GM23248 (cell line): ENCODE measurements around the gene ZNF227. TPM values are rescaled to one million over a fixed set of nuclear protein-coding genes. Genes with fewer than 3 reads are reported as not detected.
A peak's percentile ranks its signal among the peaks of the same experiment; 100 is the strongest.
"Not testable (repeated sequence)": the region's sequence is repeated elsewhere in the genome, so short reads cannot be mapped to it uniquely, and the experiment has no call there.

Source experiments
- DNase-seq: peaks from one replicate; pipeline ENCODE4 v3.0.0-alpha.2; 2015
- H2AFZ ChIP-seq: fragments of 200-600 bp; sonication (generic); 2 replicates; pipeline ENCODE4 v1.6.1; 2016; ENCODE audit warnings: antibody characterized with exemption
- H3F3A ChIP-seq: fragments of 200-600 bp; sonication (generic); 2 replicates; pipeline ENCODE4 v1.6.1; 2016; ENCODE audit warnings: mild to moderate bottlenecking, antibody characterized with exemption, mixed run types; ENCODE audit not compliant: insufficient read depth
- H3K27ac ChIP-seq: fragments of 200-600 bp; sonication (generic); 2 replicates; pipeline ENCODE4 v1.5.1; 2016; ENCODE audit warnings: mild to moderate bottlenecking
- H3K27me3 ChIP-seq: fragments of 200-600 bp; sonication (generic); replicated peaks from 2 replicates; pipeline ENCODE4 v1.6.1; 2016; ENCODE audit warnings: mild to moderate bottlenecking; ENCODE audit not compliant: insufficient read depth
- H3K36me3 ChIP-seq: fragments of 200-600 bp; sonication (generic); 2 replicates; pipeline ENCODE4 v1.6.1; 2016; ENCODE audit warnings: low read depth, mild to moderate bottlenecking
- H3K4me1 ChIP-seq: fragments of 200-600 bp; sonication (generic); 2 replicates; pipeline ENCODE4 v1.6.1; 2016; ENCODE audit warnings: mild to moderate bottlenecking; ENCODE audit not compliant: insufficient read depth
- H3K4me2 ChIP-seq: fragments of 200-600 bp; sonication (generic); one replicate; pipeline ENCODE4 v1.6.1; 2016; ENCODE audit warnings: mild to moderate bottlenecking; ENCODE audit not compliant: unreplicated experiment
- H3K4me3 ChIP-seq: fragments of 200-600 bp; sonication (generic); 2 replicates; pipeline ENCODE4 v1.5.1; 2016; ENCODE audit warnings: mild to moderate bottlenecking
- H3K79me2 ChIP-seq: fragments of 200-600 bp; sonication (generic); 2 replicates; pipeline ENCODE4 v1.6.1; 2016; ENCODE audit warnings: mild to moderate bottlenecking; ENCODE audit not compliant: insufficient read depth
- H3K9ac ChIP-seq: fragments of 200-600 bp; sonication (generic); 2 replicates; pipeline ENCODE4 v1.6.1; 2016; ENCODE audit warnings: mild to moderate bottlenecking
- H3K9me2 ChIP-seq: fragments of 200-600 bp; sonication (generic); 2 replicates; pipeline ENCODE4 v1.6.1; 2016; ENCODE audit warnings: mixed run types, mild to moderate bottlenecking, moderate library complexity; ENCODE audit not compliant: insufficient read depth
- H3K9me3 ChIP-seq: fragments of 200-600 bp; sonication (generic); one replicate; pipeline ENCODE4 v1.6.1; 2017; ENCODE audit warnings: low read depth
- H4K20me1 ChIP-seq: fragments of 200-600 bp; sonication (generic); 2 replicates; pipeline ENCODE4 v1.6.0; 2016; ENCODE audit not compliant: insufficient read depth
- EZH2 ChIP-seq: fragments of 200-600 bp; sonication (generic); IDR thresholded peaks from 2 replicates; pipeline ENCODE4 v1.6.1; 2018; ENCODE audit warnings: antibody characterized with exemption, mild to moderate bottlenecking; ENCODE audit not compliant: insufficient read depth, poor library complexity, severe bottlenecking
- EZH2phosphoT487 ChIP-seq: fragments of 200-600 bp; sonication (generic); IDR thresholded peaks from 2 replicates; pipeline ENCODE4 v1.6.1; 2018; ENCODE audit warnings: antibody characterized with exemption, moderate library complexity, mild to moderate bottlenecking, low read depth; ENCODE audit not compliant: insufficient read depth
- WGBS, 2 experiments: methylation state at CpG; one replicate each; pipeline ENCODE4 v1.1.6; 2015 to 2017; ENCODE audit warnings: low lambda C conversion rate in 2 of 2, low coverage in 1 of 2; ENCODE audit errors: missing lambda C conversion rate in 2 of 2; 5-methylcytosine and 5-hydroxymethylcytosine counted together
- in situ Hi-C: fragments of 300-500 bp; cut with MboI; formaldehyde crosslinking; loops from 2 replicates; pipeline ENCODE4 v1.15.0; 2020
- polyA plus RNA-seq: library from polyadenylated mRNA; unstranded; fragments of >200 nt; fragmentation: Nextera tagmentation; extraction: Ambion mirVana; gene quantifications from 2 replicates; pipeline ENCODE4 v1.2.1, GENCODE V29; 2016
- total RNA-seq: library from RNA; depleted of rRNA; stranded (reverse); fragments of >200 nt; shearing (Covaris generic); gene quantifications from 2 replicates; pipeline ENCODE4 v1.2.3, GENCODE V29; 2014

Gene ZNF227
- total and polyA plus RNA-seq, 2 experiments from 2014 or later, result 7.5 to 16.1 TPM

- Histone ChIP-seq H3K4me1 (peaks cover 8% of the 10 kb centered on the region; the same call in 1 of the 2 replicates), H3K27me3 (no peaks in the 10 kb centered on the region), H3K9me2 (no peaks in the 10 kb centered on the region), H3K4me2 (peak overlapping the region; percentile 82), H3K9ac (peak overlapping the region; percentile 87), H3K36me3 (no peaks in the 10 kb centered on the region), H3K79me2 (peaks cover 8% of the 10 kb centered on the region), H3K9me3 (no peaks in the 10 kb centered on the region), H2AFZ (peak overlapping the region; percentile 98), H3K4me3 (peak overlapping the region; percentile 87), H3F3A (peaks cover 9% of the 10 kb centered on the region), H3K27ac (peak overlapping the region; percentile 74), H4K20me1 (no peaks in the 10 kb centered on the region)
- WGBS, 2 experiments, result 3% methylated on average over 26 of the region's 26 CpGs
- in situ Hi-C loops, result no loop called here
- TF ChIP-seq EZH2, result no peak
- DNase-seq, result peak; percentile 96
Measured at GRCh38 chr19:44207126-44207803, 5.1 kb upstream of the ZNF227 start.

GRCh38 chr19:44212866-44213346, 574 bp downstream of the ZNF227 start:
- Histone ChIP-seq H3K4me2 (peak overlapping the region; percentile 93), H3K9ac (peak overlapping the region; percentile 86), H3K9me2 (no peaks in the 10 kb centered on the region), H3K27ac (peak overlapping the region; percentile 74), H3F3A (0 out of 2 replicates have a peak, but pooled peaks cover 3% of the 10 kb centered on the region), H3K36me3 (peaks cover 15% of the 10 kb centered on the region; the same call in 1 of the 2 replicates), H2AFZ (peak overlapping the region; percentile 99), H3K4me3 (peak overlapping the region; percentile 94), H3K79me2 (peaks cover 59% of the 10 kb centered on the region), H3K9me3 (no peaks in the 10 kb centered on the region), H3K4me1 (peaks cover 14% of the 10 kb centered on the region), H4K20me1 (no peaks in the 10 kb centered on the region), H3K27me3 (no peaks in the 10 kb centered on the region)
- TF ChIP-seq EZH2phosphoT487 (no peak), EZH2 (no peak)
- in situ Hi-C loops, result no loop called here
- DNase-seq, result peak; percentile 69
- 3 to 5% methylated on average over 15 of the region's 15 CpGs for WGBS, 2 experiments

- H3K4me3 ChIP-seq, H4K20me1 ChIP-seq, H3K9me2 ChIP-seq, H3K4me1 ChIP-seq, H3K27ac ChIP-seq, H3K27me3 ChIP-seq, H3K4me2 ChIP-seq, H2AFZ ChIP-seq, H3K9ac ChIP-seq, H3K9me3 ChIP-seq, DNase-seq, H3F3A ChIP-seq, in situ Hi-C loops: not testable (repeated sequence)
- peaks cover 29% of the 10 kb centered on the region for H3K36me3 ChIP-seq
- WGBS, 2 experiments, result 82 to 92% methylated on average over 3 of the region's 3 CpGs
- H3K79me2 ChIP-seq, result peaks cover 43% of the 10 kb centered on the region
Measured at GRCh38 chr19:44219926-44220325, 7.6 kb downstream of the ZNF227 start.

GRCh38 chr19:44220761-44221160, 8.4 kb downstream of the ZNF227 start:
- in situ Hi-C loops, H3K4me1 ChIP-seq, H3K27me3 ChIP-seq, H3K9me2 ChIP-seq, DNase-seq, H3K9me3 ChIP-seq, H3F3A ChIP-seq, H3K27ac ChIP-seq, H3K4me2 ChIP-seq, H3K9ac ChIP-seq, H4K20me1 ChIP-seq, H2AFZ ChIP-seq, H3K4me3 ChIP-seq: not testable (repeated sequence)
- H3K79me2 ChIP-seq, result peaks cover 41% of the 10 kb centered on the region
- WGBS, 2 experiments, result 86 to 87% methylated on average over 6 of the region's 6 CpGs
- peaks cover 26% of the 10 kb centered on the region for H3K36me3 ChIP-seq

GRCh38 chr19:44221291-44221690, 9.0 kb downstream of the ZNF227 start:
- H3K4me3 ChIP-seq, H3K27me3 ChIP-seq, H4K20me1 ChIP-seq, H3K9me3 ChIP-seq, H3K4me2 ChIP-seq, H3K27ac ChIP-seq, H2AFZ ChIP-seq, DNase-seq, H3K9me2 ChIP-seq, in situ Hi-C loops, H3F3A ChIP-seq, H3K4me1 ChIP-seq, H3K9ac ChIP-seq: not testable (repeated sequence)
- 92 to 98% methylated on average over 2 to 3 of the region's 3 CpGs for WGBS, 2 experiments
- Histone ChIP-seq H3K36me3 (peaks cover 25% of the 10 kb centered on the region), H3K79me2 (peaks cover 41% of the 10 kb centered on the region)
